AG09319 (cell line): ENCODE data around the gene POLE.
"Not testable (repeated sequence)": the region's sequence is repeated elsewhere in the genome, so short reads cannot be mapped to it uniquely, and the experiment has no call there.

Source experiments
- DNase-seq: peaks from one replicate; pipeline ENCODE4 v3.0.0-alpha.2; 2010; ENCODE audit warnings: low read depth; ENCODE audit errors: extremely low read depth
- TF ChIP-seq, protein P1 (sequence below): IDR thresholded peaks from 2 replicates; pipeline ENCODE4 v1.5.1; 2011; ENCODE audit warnings: low read depth, mild to moderate bottlenecking, inconsistent platforms, low read length, moderate library complexity

Gene POLE

GRCh38 chr12:132708150-132708549, 21.0 kb upstream of the POLE start:
- TF ChIP-seq, protein P1, sequence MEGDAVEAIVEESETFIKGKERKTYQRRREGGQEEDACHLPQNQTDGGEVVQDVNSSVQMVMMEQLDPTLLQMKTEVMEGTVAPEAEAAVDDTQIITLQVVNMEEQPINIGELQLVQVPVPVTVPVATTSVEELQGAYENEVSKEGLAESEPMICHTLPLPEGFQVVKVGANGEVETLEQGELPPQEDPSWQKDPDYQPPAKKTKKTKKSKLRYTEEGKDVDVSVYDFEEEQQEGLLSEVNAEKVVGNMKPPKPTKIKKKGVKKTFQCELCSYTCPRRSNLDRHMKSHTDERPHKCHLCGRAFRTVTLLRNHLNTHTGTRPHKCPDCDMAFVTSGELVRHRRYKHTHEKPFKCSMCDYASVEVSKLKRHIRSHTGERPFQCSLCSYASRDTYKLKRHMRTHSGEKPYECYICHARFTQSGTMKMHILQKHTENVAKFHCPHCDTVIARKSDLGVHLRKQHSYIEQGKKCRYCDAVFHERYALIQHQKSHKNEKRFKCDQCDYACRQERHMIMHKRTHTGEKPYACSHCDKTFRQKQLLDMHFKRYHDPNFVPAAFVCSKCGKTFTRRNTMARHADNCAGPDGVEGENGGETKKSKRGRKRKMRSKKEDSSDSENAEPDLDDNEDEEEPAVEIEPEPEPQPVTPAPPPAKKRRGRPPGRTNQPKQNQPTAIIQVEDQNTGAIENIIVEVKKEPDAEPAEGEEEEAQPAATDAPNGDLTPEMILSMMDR, result no peak
- DNase-seq, result no peak

- TF ChIP-seq, protein P1, result no peak
- DNase-seq, result no peak
These were observed 20.1 kb upstream of the POLE start for GRCh38 chr12:132707241-132707640.

DNA sequence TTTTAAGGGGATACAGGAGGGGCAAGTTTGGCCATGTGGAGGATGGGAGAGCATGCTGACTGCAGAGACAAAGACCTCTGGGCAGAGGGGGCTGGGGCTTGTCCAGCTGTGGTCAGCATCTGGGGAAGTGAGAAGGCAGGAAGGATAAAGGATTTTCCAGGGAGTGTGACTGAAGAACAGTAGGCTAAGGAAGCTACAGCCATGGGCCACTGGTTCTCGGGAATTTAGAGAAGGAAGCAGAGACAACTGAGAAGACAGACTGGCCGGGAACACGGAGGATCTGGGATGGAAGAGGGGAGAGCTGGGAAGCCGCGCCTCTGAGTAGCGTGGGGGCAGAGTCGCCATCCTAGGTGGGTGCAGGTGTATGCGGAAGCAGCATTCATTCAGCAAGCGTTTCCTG, 16.5 kb upstream of the POLE start:
- TF ChIP-seq, protein P1, result no peak
- no peak for DNase-seq

DNA sequence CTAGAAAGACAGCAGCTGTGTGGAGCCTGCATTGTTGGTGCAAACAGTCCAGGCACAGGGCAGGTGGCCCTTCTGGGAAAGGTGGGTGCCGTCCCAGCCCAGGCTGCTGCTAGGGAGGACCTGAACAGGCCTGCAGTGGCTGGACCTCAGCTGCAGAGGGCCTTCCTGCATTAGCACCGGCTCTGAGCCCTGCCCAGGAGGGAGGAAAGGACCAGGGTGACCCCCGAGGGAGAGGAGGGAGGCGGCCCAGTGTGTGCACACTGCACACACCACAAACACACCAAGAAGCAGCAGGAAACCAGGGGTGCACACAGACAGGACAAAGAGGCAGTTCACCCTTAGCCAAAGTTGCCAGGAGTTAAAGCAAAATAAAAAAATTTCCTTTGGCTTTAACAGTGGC, 15.5 kb upstream of the POLE start:
- TF ChIP-seq, protein P1, result no peak
- no peak for DNase-seq

GRCh38 chr12:132700212-132700822, 13.2 kb upstream of the POLE start:
- DNase-seq, result no peak
- TF ChIP-seq, protein P1, result no peak

- TF ChIP-seq, protein P1, result no peak
- DNase-seq, result no peak
These were observed 11.2 kb upstream of the POLE start for GRCh38 chr12:132698341-132698740.

DNA sequence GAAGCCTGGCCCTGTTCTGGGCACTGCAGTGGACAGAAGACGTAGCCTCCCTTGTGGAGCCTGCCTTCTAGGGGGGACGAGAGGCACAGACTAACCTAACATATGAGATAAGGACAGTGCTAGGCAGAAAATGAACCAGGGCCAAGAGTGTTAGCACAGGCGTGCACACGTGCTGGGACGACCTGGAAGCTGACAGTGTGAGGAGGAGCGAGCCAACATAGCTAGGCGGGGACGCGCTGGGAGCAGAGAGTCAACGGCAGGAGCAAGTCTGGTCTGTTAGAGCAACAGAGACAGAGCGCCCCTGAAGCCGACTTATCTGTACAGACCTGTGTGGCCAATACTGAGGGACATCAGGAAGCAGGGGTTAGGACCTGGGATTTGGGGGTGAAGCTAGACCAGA, 8.3 kb upstream of the POLE start:
- TF ChIP-seq, protein P1, result no peak
- no peak for DNase-seq

- DNase-seq, result not testable (repeated sequence)
These were observed 7.7 kb upstream of the POLE start for GRCh38 chr12:132694888-132695287.

- DNase-seq, result not testable (repeated sequence)
These were observed 4.9 kb upstream of the POLE start for GRCh38 chr12:132692030-132692429.
